GM23248 (cell line): ENCODE measurements around the gene CLDN5. TPM values are rescaled to one million over a fixed set of nuclear protein-coding genes. Genes with fewer than 3 reads are reported as not detected.

ENCODE experiments used
- DNase-seq: peaks from one replicate; pipeline ENCODE4 v3.0.0-alpha.2; 2015
- H2AFZ ChIP-seq: fragments of 200-600 bp; sonication (generic); 2 replicates; pipeline ENCODE4 v1.6.1; 2016; ENCODE audit warnings: antibody characterized with exemption
- H3F3A ChIP-seq: fragments of 200-600 bp; sonication (generic); 2 replicates; pipeline ENCODE4 v1.6.1; 2016; ENCODE audit warnings: mild to moderate bottlenecking, antibody characterized with exemption, mixed run types; ENCODE audit not compliant: insufficient read depth
- H3K27ac ChIP-seq: fragments of 200-600 bp; sonication (generic); 2 replicates; pipeline ENCODE4 v1.5.1; 2016; ENCODE audit warnings: mild to moderate bottlenecking
- H3K27me3 ChIP-seq: fragments of 200-600 bp; sonication (generic); replicated peaks from 2 replicates; pipeline ENCODE4 v1.6.1; 2016; ENCODE audit warnings: mild to moderate bottlenecking; ENCODE audit not compliant: insufficient read depth
- H3K36me3 ChIP-seq: fragments of 200-600 bp; sonication (generic); 2 replicates; pipeline ENCODE4 v1.6.1; 2016; ENCODE audit warnings: low read depth, mild to moderate bottlenecking
- H3K4me1 ChIP-seq: fragments of 200-600 bp; sonication (generic); 2 replicates; pipeline ENCODE4 v1.6.1; 2016; ENCODE audit warnings: mild to moderate bottlenecking; ENCODE audit not compliant: insufficient read depth
- H3K4me2 ChIP-seq: fragments of 200-600 bp; sonication (generic); one replicate; pipeline ENCODE4 v1.6.1; 2016; ENCODE audit warnings: mild to moderate bottlenecking; ENCODE audit not compliant: unreplicated experiment
- H3K4me3 ChIP-seq: fragments of 200-600 bp; sonication (generic); 2 replicates; pipeline ENCODE4 v1.5.1; 2016; ENCODE audit warnings: mild to moderate bottlenecking
- H3K79me2 ChIP-seq: fragments of 200-600 bp; sonication (generic); 2 replicates; pipeline ENCODE4 v1.6.1; 2016; ENCODE audit warnings: mild to moderate bottlenecking; ENCODE audit not compliant: insufficient read depth
- H3K9ac ChIP-seq: fragments of 200-600 bp; sonication (generic); 2 replicates; pipeline ENCODE4 v1.6.1; 2016; ENCODE audit warnings: mild to moderate bottlenecking
- H3K9me2 ChIP-seq: fragments of 200-600 bp; sonication (generic); 2 replicates; pipeline ENCODE4 v1.6.1; 2016; ENCODE audit warnings: mixed run types, mild to moderate bottlenecking, moderate library complexity; ENCODE audit not compliant: insufficient read depth
- H3K9me3 ChIP-seq: fragments of 200-600 bp; sonication (generic); one replicate; pipeline ENCODE4 v1.6.1; 2017; ENCODE audit warnings: low read depth
- H4K20me1 ChIP-seq: fragments of 200-600 bp; sonication (generic); 2 replicates; pipeline ENCODE4 v1.6.0; 2016; ENCODE audit not compliant: insufficient read depth
- EZH2 ChIP-seq: fragments of 200-600 bp; sonication (generic); IDR thresholded peaks from 2 replicates; pipeline ENCODE4 v1.6.1; 2018; ENCODE audit warnings: antibody characterized with exemption, mild to moderate bottlenecking; ENCODE audit not compliant: insufficient read depth, poor library complexity, severe bottlenecking
- EZH2phosphoT487 ChIP-seq: fragments of 200-600 bp; sonication (generic); IDR thresholded peaks from 2 replicates; pipeline ENCODE4 v1.6.1; 2018; ENCODE audit warnings: antibody characterized with exemption, moderate library complexity, mild to moderate bottlenecking, low read depth; ENCODE audit not compliant: insufficient read depth
- WGBS, 2 experiments: methylation state at CpG; one replicate each; pipeline ENCODE4 v1.1.6; 2015 to 2017; ENCODE audit warnings: low lambda C conversion rate in 2 of 2, low coverage in 1 of 2; ENCODE audit errors: missing lambda C conversion rate in 2 of 2; 5-methylcytosine and 5-hydroxymethylcytosine counted together
- in situ Hi-C: fragments of 300-500 bp; cut with MboI; formaldehyde crosslinking; loops from 2 replicates; pipeline ENCODE4 v1.15.0; 2020
- polyA plus RNA-seq: library from polyadenylated mRNA; unstranded; fragments of >200 nt; fragmentation: Nextera tagmentation; extraction: Ambion mirVana; gene quantifications from 2 replicates; pipeline ENCODE4 v1.2.1, GENCODE V29; 2016
- total RNA-seq: library from RNA; depleted of rRNA; stranded (reverse); fragments of >200 nt; shearing (Covaris generic); gene quantifications from 2 replicates; pipeline ENCODE4 v1.2.3, GENCODE V29; 2014; rRNA removed

Gene CLDN5
- total RNA-seq: not detected in 2 replicates
- polyA plus RNA-seq: not detected in 2 replicates

- Histone ChIP-seq H3K27me3 (peaks cover 5% of the 10 kb centered on the region; the same call in 1 of the 2 replicates), H3K9ac (no peak within 1 kb of the TSS), H4K20me1 (no peaks in the 10 kb centered on the region), H3K9me2 (no peaks in the 10 kb centered on the region), H3K4me3 (peak within 1 kb of the TSS; percentile 46), H3K4me1 (no peaks in the 10 kb centered on the region), H3K79me2 (no peaks in the 10 kb centered on the region), H3K9me3 (no peaks in the 10 kb centered on the region), H3K4me2 (peak within 1 kb of the TSS; percentile 67), H2AFZ (peak within 1 kb of the TSS; percentile 66), H3K36me3 (no peaks in the 10 kb centered on the region), H3F3A (no peaks in the 10 kb centered on the region), H3K27ac (no peak within 1 kb of the TSS)
- DNase-seq: peak; percentile 23
- in situ Hi-C loops: no loop called here
- WGBS, 2 experiments: 3 to 5% methylated on average over 48 to 52 of the region's 69 CpGs
- no peak for TF ChIP-seq EZH2phosphoT487
- peak; percentile 45 for TF ChIP-seq EZH2
Measured at GRCh38 chr22:19524170-19525115, at the start of gene CLDN5. CLDN5 (minus strand) TSS chr22:19524410; CDS start chr22:19524255, 155 bp downstream.

DNA sequence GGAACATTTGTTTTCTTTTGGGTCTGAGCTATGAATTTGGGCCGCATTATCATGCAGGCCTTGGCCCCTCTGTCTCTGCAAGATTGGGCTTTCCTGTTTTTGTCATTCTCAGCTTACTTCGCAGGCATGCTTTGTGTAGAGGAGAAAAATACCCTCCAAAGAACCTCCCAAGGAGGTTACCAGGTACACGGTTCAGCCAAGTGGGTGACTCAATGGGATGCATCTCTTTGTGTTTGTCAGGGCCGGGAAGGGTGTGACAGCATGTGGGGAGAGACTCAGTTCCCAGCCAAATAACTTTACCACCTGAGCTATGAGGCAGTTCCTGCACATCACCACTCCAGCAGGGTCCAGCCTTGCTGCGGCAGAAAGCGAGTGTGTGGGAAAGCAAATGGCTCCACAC is 47.8 kb upstream of the CLDN5 start:
- in situ Hi-C loops: no loop called here
- no peaks in the 10 kb centered on the region for H3K79me2 ChIP-seq
- peaks cover 15% of the 10 kb centered on the region for H3K4me1 ChIP-seq
- no peak overlapping the region for H3K27ac ChIP-seq
- H3K36me3 ChIP-seq: no peaks in the 10 kb centered on the region
- H3K9me3 ChIP-seq: no peaks in the 10 kb centered on the region
- H3F3A ChIP-seq: peaks cover 20% of the 10 kb centered on the region
- no peaks in the 10 kb centered on the region for H3K27me3 ChIP-seq
- no peaks in the 10 kb centered on the region for H3K9me2 ChIP-seq
- no peaks in the 10 kb centered on the region for H4K20me1 ChIP-seq
- H3K9ac ChIP-seq: no peak overlapping the region
- H3K4me3 ChIP-seq: no peak overlapping the region
- no peak overlapping the region for H2AFZ ChIP-seq
- no peak overlapping the region for H3K4me2 ChIP-seq
- DNase-seq: no peak
- TF ChIP-seq EZH2: no peak
- no peak for TF ChIP-seq EZH2phosphoT487
- WGBS, 2 experiments: 78 to 83% methylated on average over 6 of the region's 6 CpGs

- no peak overlapping the region for H3K27ac ChIP-seq
- peaks cover 8% of the 10 kb centered on the region for H3K4me1 ChIP-seq
- TF ChIP-seq EZH2 (no peak), EZH2phosphoT487 (no peak)
- no peaks in the 10 kb centered on the region for H3K79me2 ChIP-seq
- H3K36me3 ChIP-seq: no peaks in the 10 kb centered on the region
- no peak overlapping the region for H3K9ac ChIP-seq
- DNase-seq: no peak
- no peak overlapping the region for H3K4me2 ChIP-seq
- peaks cover 14% of the 10 kb centered on the region for H3F3A ChIP-seq
- WGBS, 2 experiments: 60 to 61% methylated on average over 5 of the region's 5 CpGs
- no peak overlapping the region for H3K4me3 ChIP-seq
- H2AFZ ChIP-seq: no peak overlapping the region
- H4K20me1 ChIP-seq: no peaks in the 10 kb centered on the region
- no peaks in the 10 kb centered on the region for H3K9me3 ChIP-seq
- no peaks in the 10 kb centered on the region for H3K9me2 ChIP-seq
- in situ Hi-C loops: no loop called here
- no peaks in the 10 kb centered on the region for H3K27me3 ChIP-seq
Measured at GRCh38 chr22:19571207-19571795, 47.1 kb upstream of the CLDN5 start.

GRCh38 chr22:19569976-19570375 is 45.8 kb upstream of the CLDN5 start:
- H3K9me2 ChIP-seq: no peaks in the 10 kb centered on the region
- H3K4me3 ChIP-seq: no peak overlapping the region
- in situ Hi-C loops: no loop called here
- no peaks in the 10 kb centered on the region for H3K36me3 ChIP-seq
- WGBS, 2 experiments: 87 to 96% methylated on average over 2 of the region's 2 CpGs
- no peaks in the 10 kb centered on the region for H4K20me1 ChIP-seq
- peaks cover 8% of the 10 kb centered on the region for H3K4me1 ChIP-seq
- no peak overlapping the region for H3K4me2 ChIP-seq
- DNase-seq: no peak
- H3K79me2 ChIP-seq: no peaks in the 10 kb centered on the region
- no peaks in the 10 kb centered on the region for H3K27me3 ChIP-seq
- no peak overlapping the region for H2AFZ ChIP-seq
- no peak overlapping the region for H3K27ac ChIP-seq
- peaks cover 14% of the 10 kb centered on the region for H3F3A ChIP-seq
- TF ChIP-seq EZH2phosphoT487 (no peak), EZH2 (no peak)
- no peaks in the 10 kb centered on the region for H3K9me3 ChIP-seq
- no peak overlapping the region for H3K9ac ChIP-seq
